ENCODE data around the gene CEPT1. TPM values are rescaled to one million over a fixed set of nuclear protein-coding genes. Genes with fewer than 3 reads are reported as not detected.

CEPT1 gene
- total and polyA plus RNA-seq, 9 of the 15 experiments (the other 6 are each of a cell fraction or from before 2014, with no cell fraction given): 24.4 to 72.6 (median 42.4) TPM

GRCh38 chr1:111222308-111223125 lies 82.5 kb downstream of the CEPT1 start (continued):
- TF ChIP-seq ZNF277 (CRISPR knock-in tag; IDR thresholded peaks at IDR 0.05; ENCODE audit: borderline replicate concordance) (no peak), ZBTB43 (CRISPR knock-in tag; IDR thresholded peaks at IDR 0.05) (no peak), ELK1 (CRISPR knock-in tag; IDR thresholded peaks at IDR 0.05) (no peak), SUPT5H (IDR thresholded peaks at IDR 0.05) (no peak), NBN (IDR thresholded peaks at IDR 0.05; ENCODE audit: low read depth) (no peak), NCOR1 (IDR thresholded peaks at IDR 0.05) (no peak), ELF1 (tag; IDR thresholded peaks at IDR 0.05) (no peak), RBM39 (optimal IDR thresholded peaks at IDR 0.05; ENCODE audit: low read depth, low read length) (no peak), CHD4 (IDR thresholded peaks at IDR 0.05; ENCODE audit: insufficient read depth, insufficient replicate concordance, low read depth, low read length, poor library complexity, severe bottlenecking) (no peak), NCOA6 (IDR thresholded peaks at IDR 0.05) (no peak), HNRNPH1 (optimal IDR thresholded peaks at IDR 0.05; ENCODE audit: low read depth, low read length) (no peak), MAX (CRISPR knock-in tag; IDR thresholded peaks at IDR 0.05) (no peak), ZEB2 (IDR thresholded peaks at IDR 0.05) (no peak), ZNF24 (IDR thresholded peaks at IDR 0.05) (no peak), CREB3 (tag; conservative IDR thresholded peaks at IDR 0.05; ENCODE audit: low read depth) (no peak), CBX5 (IDR thresholded peaks at IDR 0.05; ENCODE audit: borderline replicate concordance, low read depth) (no peak), ARID4B (CRISPR knock-in tag; IDR thresholded peaks at IDR 0.05) (no peak)

All from K562 (cell line).